GM21390 (cell line): Measurements from ENCODE around the gene GNG12.

ENCODE experiments used
- ATAC-seq: cut with Tn5 transposase; IDR thresholded peaks from one replicate; pipeline ENCODE4 v1.9.1; 2021; ENCODE audit not compliant: unreplicated experiment

GNG12 gene

GRCh38 chr1:67843331-67843730 lies 10.1 kb upstream of the GNG12 start:
- ATAC-seq: no peak

GRCh38 chr1:67840449-67840848 lies 7.2 kb upstream of the GNG12 start:
- no peak for ATAC-seq

- ATAC-seq: no peak
Measured at GRCh38 chr1:67839826-67840225, 6.6 kb upstream of the GNG12 start.

- no peak for ATAC-seq
Measured at GRCh38 chr1:67838180-67838910, 5.1 kb upstream of the GNG12 start.

GRCh38 chr1:67836769-67837168 lies 3.5 kb upstream of the GNG12 start:
- no peak for ATAC-seq

- no peak for ATAC-seq
Measured at GRCh38 chr1:67835663-67836452, 2.6 kb upstream of the GNG12 start.

- no peak for ATAC-seq
Measured at GRCh38 chr1:67834246-67834877, 1.1 kb upstream of the GNG12 start.

- ATAC-seq: peak; percentile 6
Measured at GRCh38 chr1:67833602-67833940, 304 bp upstream of the GNG12 start.

- ATAC-seq: no peak
Measured at GRCh38 chr1:67831850-67832513, 1.3 kb downstream of the GNG12 start.

- no peak for ATAC-seq
Measured at GRCh38 chr1:67830928-67831830, 2.1 kb downstream of the GNG12 start.

- no peak for ATAC-seq
Measured at GRCh38 chr1:67830226-67830625, 3.0 kb downstream of the GNG12 start.

- no peak for ATAC-seq
Measured at GRCh38 chr1:67827688-67828087, 5.6 kb downstream of the GNG12 start.

- ATAC-seq: no peak
Measured at GRCh38 chr1:67825591-67825990, 7.7 kb downstream of the GNG12 start.

- ATAC-seq: no peak
Measured at GRCh38 chr1:67824766-67825165, 8.5 kb downstream of the GNG12 start.

- ATAC-seq: no peak
Measured at GRCh38 chr1:67823615-67824014, 9.7 kb downstream of the GNG12 start.

- no peak for ATAC-seq
Measured at GRCh38 chr1:67821263-67821662, 12.0 kb downstream of the GNG12 start.

- no peak for ATAC-seq
Measured at GRCh38 chr1:67818725-67819301, 14.5 kb downstream of the GNG12 start.

GRCh38 chr1:67818162-67818561 lies 15.1 kb downstream of the GNG12 start:
- no peak for ATAC-seq

- ATAC-seq: no peak
Measured at GRCh38 chr1:67817319-67817718, 15.9 kb downstream of the GNG12 start.

GRCh38 chr1:67816506-67816905 lies 16.8 kb downstream of the GNG12 start:
- ATAC-seq: no peak
